Ishikawa (cell line): ENCODE results near the gene MYLK4.

Source experiments
- EP300 ChIP-seq: IDR thresholded peaks from 2 replicates; pipeline ENCODE4 v1.6.1; 2012; ENCODE audit warnings: borderline replicate concordance
- FOXM1 ChIP-seq: IDR thresholded peaks from 2 replicates; pipeline ENCODE4 v1.6.1; 2012; ENCODE audit warnings: low read depth, borderline replicate concordance
- MAX ChIP-seq: IDR thresholded peaks from 2 replicates; pipeline ENCODE4 v1.6.1; 2012
- RAD21 ChIP-seq: IDR thresholded peaks from 2 replicates; pipeline ENCODE4 v1.6.1; 2012; ENCODE audit warnings: low read depth
- REST ChIP-seq: IDR thresholded peaks from 2 replicates; pipeline ENCODE4 v1.6.1; 2012; ENCODE audit warnings: low read depth, mild to moderate bottlenecking
- TAF1 ChIP-seq: IDR thresholded peaks from 2 replicates; pipeline ENCODE4 v1.6.1; 2012; ENCODE audit warnings: low read depth, mild to moderate bottlenecking
- TEAD4 ChIP-seq: IDR thresholded peaks from 2 replicates; pipeline ENCODE4 v1.6.1; 2012
- YY1 ChIP-seq: IDR thresholded peaks from 2 replicates; pipeline ENCODE4 v1.6.1; 2012; ENCODE audit warnings: low read depth

- TF ChIP-seq YY1 (no peak), EP300 (no peak), MAX (no peak), RAD21 (no peak), TAF1 (no peak), REST (no peak), FOXM1 (no peak), TEAD4 (no peak)
Measured at GRCh38 chr6:2632976-2633584, 117.6 kb downstream of the MYLK4 start.
